Adrenal gland (tissue), 12 donors: ENCODE measurements around the gene STOML1. TPM values are rescaled to one million over a fixed set of nuclear protein-coding genes. Genes with fewer than 3 reads are reported as not detected.

Experiments
- DNase-seq, 7 donors: peaks; one replicate each; pipeline ENCODE4 v3.0.0-alpha.2; 2019 to 2020
- H3K27ac ChIP-seq, 5 donors: fragments of 200-600 bp; sonication (generic) in 4 of 5; 1 replicate in 3 of 5; 2 replicates in 2 of 5; pipeline versions ENCODE4 v1.5.1 to v1.8.0; 2016 to 2020; ENCODE audit warnings: mild to moderate bottlenecking in 1 of 5
- H3K27me3 ChIP-seq: fragments of 200-600 bp; 2 replicates; pipeline ENCODE4 v1.8.0; 2021
- H3K36me3 ChIP-seq, 2 donors: fragments of 200-600 bp; replicated peaks in 1 of 2; 1 replicate in 1 of 2; 2 replicates in 1 of 2; pipeline versions ENCODE4 v1.5.1 to v1.8.0; 2018 to 2022
- H3K4me1 ChIP-seq, 2 donors: fragments of 200-600 bp; replicated peaks in 1 of 2; 1 replicate in 1 of 2; 2 replicates in 1 of 2; pipeline versions ENCODE4 v1.5.1 to v1.8.0; 2018 to 2021
- H3K4me3 ChIP-seq, 4 donors: fragments of 200-600 bp; sonication (generic) in 3 of 4; one replicate each; pipeline ENCODE4 v1.5.1; 2016 to 2018
- H3K9me3 ChIP-seq, 3 donors: fragments of 200-600 bp; sonication (generic) in 1 of 3; replicated peaks in 1 of 3; 1 replicate in 2 of 3; 2 replicates in 1 of 3; pipeline versions ENCODE4 v1.5.1 to v1.8.0; 2016 to 2021
- CTCF ChIP-seq, 6 experiments: fragments of 450-650 bp in 4 of 6; fragments of 200-600 bp in 2 of 6; sonication (generic) in 1 of 6; IDR thresholded peaks; 1 replicate in 5 of 6; 2 replicates in 1 of 6; pipeline versions ENCODE4 v1.5.1 to v1.8.0; 2016 to 2021; ENCODE audit warnings: antibody characterized with exemption in 6 of 6, mild to moderate bottlenecking in 2 of 6, moderate library complexity in 1 of 6
- POLR2A ChIP-seq, 2 donors: fragments of 450-650 bp; IDR thresholded peaks; one replicate each; pipeline ENCODE4 v1.6.1; 2017; ENCODE audit warnings: antibody characterized with exemption in 2 of 2, mild to moderate bottlenecking in 2 of 2, moderate library complexity in 1 of 2
- WGBS, 4 donors: extraction: QIAGEN DNeasy Blood & Tissue Kit in 2 of 4; methylation state at CpG; one replicate each; pipeline versions ENCODE4 v1.1.5 to v1.1.7; 2013 to 2017; 5-methylcytosine and 5-hydroxymethylcytosine counted together
- intact Hi-C, 2 donors: fragments of 100-400 bp; cut with DNase I; formaldehyde crosslinking; loops; one replicate each; pipeline versions ENCODE4 v1.14.1 to v1.15.0; 2022 to 2023
- polyA plus RNA-seq, 3 donors: library from polyadenylated mRNA; stranded (reverse); fragments of 200-250 nt in 2 of 3; fragments of 350-450 nt in 1 of 3; fragmentation: Illumina TruSeq in 1 of 3; extraction: RNeasy Lipid Tissue Mini Kit (QIAGEN cat#74804) in 1 of 3; gene quantifications; one replicate each; pipeline ENCODE4 v1.2.3, GENCODE V29; 2013 to 2014
- total RNA-seq, 9 donors: library from RNA; depleted of rRNA in 4 of 9; stranded (reverse); fragments of >200 nt in 4 of 9; fragments of 120-200 nt in 1 of 9; fragmentation: NEBNext Ultra II Directional in 1 of 9; extraction: Animal tissue kit (Norgen Biotek cat#: 25700) in 1 of 9; gene quantifications; one replicate each; pipeline versions ENCODE4 v1.1.0 to v1.2.4, GENCODE V29; 2013 to 2023
- donor health status: healthy with polysubstance abuse.
- donor health status: Bipolar disorder and iron deficiency.
- donor health status: DM: yes; HTN: yes; CAD: no.
- donor health status: DM: no; HTN: no; CAD: no.
- donor health status: DM: no; HTN: no; CAD: no.
- donor health status: DM: yes; HTN: yes; CAD: no.

The STOML1 gene
- total and polyA plus RNA-seq, 12 donors: 8.6 to 92.2 (median 29.6) TPM

- intact Hi-C loops: no loop called here
- H3K4me1 ChIP-seq: peaks cover 17 to 20% of the 10 kb centered on the region in 2 donors
- H3K36me3 ChIP-seq: peaks cover 0 to 3% of the 10 kb centered on the region in 2 donors
- DNase-seq: no peak
- no peak overlapping the region for H3K4me3 ChIP-seq
- TF ChIP-seq POLR2A (IDR thresholded peaks at IDR 0.05) (no peak), CTCF (IDR thresholded peaks at IDR 0.05) (no peak)
- no peak overlapping the region for H3K27ac ChIP-seq
- WGBS, 4 donors: 89 to 95% (median 93%) methylated on average over 7 to 9 of the region's 9 CpGs
- H3K27me3 ChIP-seq: no peaks in the 10 kb centered on the region
- H3K9me3 ChIP-seq: no peaks in the 10 kb centered on the region
These were observed 44.4 kb downstream of the STOML1 start for GRCh38 chr15:73947651-73948050.

DNA sequence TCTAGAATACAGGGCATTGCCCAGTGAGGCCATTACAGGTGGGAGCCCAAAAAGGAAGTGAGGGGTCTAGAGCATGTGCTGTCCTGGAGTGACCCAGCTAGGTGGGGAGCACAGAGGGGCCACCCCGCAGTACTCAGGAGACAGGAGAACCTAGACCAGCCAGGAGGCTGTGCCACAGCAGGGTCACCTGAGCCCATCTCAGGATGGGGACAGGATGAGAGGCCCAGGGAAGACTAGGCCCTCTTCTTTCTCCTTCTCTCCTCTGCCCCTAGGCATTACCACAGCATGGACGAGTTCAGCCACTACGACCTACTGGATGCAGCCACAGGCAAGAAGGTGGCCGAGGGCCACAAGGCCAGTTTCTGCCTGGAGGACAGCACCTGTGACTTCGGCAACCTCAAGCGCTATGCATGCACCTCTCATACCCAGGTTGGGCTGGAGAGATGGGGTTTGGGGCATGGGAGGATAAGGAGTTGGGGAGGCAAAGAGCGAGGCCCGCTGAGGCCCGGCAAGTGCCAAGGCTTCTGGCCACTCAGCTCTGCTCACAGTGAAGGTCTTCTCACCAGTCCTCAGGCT is 45.2 kb downstream of the STOML1 start:
- Histone ChIP-seq H3K4me3 (no peak overlapping the region), H3K36me3 (peaks cover 0 to 3% of the 10 kb centered on the region in 2 donors), H3K27me3 (no peaks in the 10 kb centered on the region), H3K9me3 (no peaks in the 10 kb centered on the region), H3K4me1 (peaks cover 12 to 14% of the 10 kb centered on the region in 2 donors), H3K27ac (no peak overlapping the region)
- intact Hi-C loops: no loop called here
- no peak for DNase-seq
- TF ChIP-seq POLR2A (IDR thresholded peaks at IDR 0.05) (no peak), CTCF (IDR thresholded peaks at IDR 0.05) (no peak)
- 94 to 99% (median 94%) methylated on average over 6 to 9 of the region's 9 CpGs for WGBS, 4 donors

DNA sequence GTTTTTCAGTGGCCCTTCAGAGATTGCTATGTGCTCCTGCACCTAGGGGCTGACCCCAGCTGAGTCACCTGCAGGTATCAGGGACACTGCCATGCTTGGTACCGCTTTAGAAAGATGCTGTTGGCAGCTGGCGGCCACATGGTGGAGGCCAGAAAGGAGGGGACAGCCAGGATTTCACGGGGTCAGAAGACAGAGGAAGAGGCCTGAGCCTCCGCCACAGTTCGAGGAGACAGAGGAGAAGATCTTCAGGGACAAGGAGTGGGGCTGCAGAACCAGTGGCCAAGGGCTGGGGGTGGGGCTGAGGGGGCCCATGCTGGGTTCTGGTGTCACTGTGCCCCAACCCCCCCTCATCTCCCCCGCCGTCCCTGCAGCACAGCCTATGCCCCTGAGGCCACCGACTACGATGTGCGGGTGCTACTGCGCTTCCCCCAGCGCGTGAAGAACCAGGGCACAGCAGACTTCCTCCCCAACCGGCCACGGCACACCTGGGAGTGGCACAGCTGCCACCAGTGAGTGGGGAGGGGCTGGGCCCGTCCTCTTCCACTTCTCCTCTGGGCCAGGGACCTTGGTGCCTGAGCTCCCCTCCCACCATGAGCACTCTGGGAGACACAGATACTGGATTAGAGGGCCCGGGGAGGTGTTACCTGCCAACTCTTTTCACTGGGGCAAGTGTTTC is 45.9 kb downstream of the STOML1 start:
- no peak for DNase-seq
- 79 to 90% (median 84%) methylated on average over 8 to 17 of the region's 17 CpGs for WGBS, 4 donors
- intact Hi-C loops: no loop called here
- Histone ChIP-seq H3K9me3 (no peaks in the 10 kb centered on the region), H3K27ac (no peak overlapping the region), H3K36me3 (peaks cover 0 to 3% of the 10 kb centered on the region in 2 donors), H3K4me1 (peaks cover 6 to 7% of the 10 kb centered on the region in 2 donors), H3K27me3 (no peaks in the 10 kb centered on the region), H3K4me3 (no peak overlapping the region)
- no peak for TF ChIP-seq CTCF (IDR thresholded peaks at IDR 0.05)
- no peak for TF ChIP-seq POLR2A (IDR thresholded peaks at IDR 0.05)

DNA sequence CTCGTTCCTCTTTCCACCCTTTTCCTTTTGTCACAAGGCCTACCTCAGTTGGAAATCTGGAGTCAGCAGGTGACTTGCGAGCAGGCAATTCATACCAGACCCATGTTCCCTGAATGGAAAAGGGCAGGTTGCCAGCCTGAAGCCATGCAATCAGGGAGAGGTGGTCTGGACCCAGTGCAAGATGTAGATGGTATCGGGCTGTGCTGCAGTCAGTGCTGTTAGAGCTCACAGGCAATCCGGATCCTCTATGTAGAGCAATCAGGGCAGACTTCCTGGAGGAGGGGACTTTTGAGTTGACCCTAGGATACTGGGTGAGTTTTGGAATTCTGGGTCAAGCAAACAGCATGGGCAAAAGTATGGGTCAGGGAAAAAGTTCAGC is 47.0 kb downstream of the STOML1 start:
- H3K9me3 ChIP-seq: no peaks in the 10 kb centered on the region
- peak overlapping the region in 1 of 5 donors; percentile 1 for H3K27ac ChIP-seq
- H3K4me1 ChIP-seq: peaks cover 0 to 8% of the 10 kb centered on the region in 2 donors
- TF ChIP-seq POLR2A (IDR thresholded peaks at IDR 0.05) (no peak), CTCF (IDR thresholded peaks at IDR 0.05) (no peak)
- H3K36me3 ChIP-seq: peaks cover 0 to 3% of the 10 kb centered on the region in 2 donors
- no peak for DNase-seq
- no peaks in the 10 kb centered on the region for H3K27me3 ChIP-seq
- intact Hi-C loops: no loop called here
- no peak overlapping the region for H3K4me3 ChIP-seq
- 69 to 89% (median 79%) methylated on average over 4 of the region's 4 CpGs for WGBS, 4 donors
